ENCODE data around the gene ELMOD1.
A peak's percentile ranks its signal among the peaks of the same experiment; 100 is the strongest.

The ELMOD1 gene

GRCh38 chr11:107587306-107587979 is 3.5 kb upstream of the ELMOD1 start:
- DNase-seq: no peak

- DNase-seq: peak; percentile 31 to 36
These were observed 657 bp downstream of the ELMOD1 start for GRCh38 chr11:107591378-107592230.

- DNase-seq: peak in 1 of 2 experiments; percentile 9
These were observed 1.3 kb downstream of the ELMOD1 start for GRCh38 chr11:107592231-107592590.

- DNase-seq: no peak
These were observed 1.9 kb downstream of the ELMOD1 start for GRCh38 chr11:107592813-107593212.

- no peak for DNase-seq
These were observed 3.0 kb downstream of the ELMOD1 start for GRCh38 chr11:107593951-107594350.

GRCh38 chr11:107594736-107595135 is 3.8 kb downstream of the ELMOD1 start:
- DNase-seq: no peak

- peak in 1 of 2 experiments; percentile 15 for DNase-seq
These were observed 7.5 kb downstream of the ELMOD1 start for GRCh38 chr11:107598225-107599139.

- no peak for DNase-seq
These were observed 14.4 kb downstream of the ELMOD1 start for GRCh38 chr11:107605061-107606006.

GRCh38 chr11:107606141-107606540 is 15.2 kb downstream of the ELMOD1 start:
- no peak for DNase-seq

- DNase-seq: no peak
These were observed 17.9 kb downstream of the ELMOD1 start for GRCh38 chr11:107608809-107609208.

GRCh38 chr11:107609400-107610218 is 18.7 kb downstream of the ELMOD1 start:
- DNase-seq: no peak

- DNase-seq: no peak
These were observed 21.5 kb downstream of the ELMOD1 start for GRCh38 chr11:107612445-107612844.

GRCh38 chr11:107619926-107620325 is 29.0 kb downstream of the ELMOD1 start:
- DNase-seq: no peak

- DNase-seq: no peak
These were observed 30.1 kb downstream of the ELMOD1 start for GRCh38 chr11:107621081-107621480.

- DNase-seq: no peak
These were observed 32.2 kb downstream of the ELMOD1 start for GRCh38 chr11:107623183-107623582.

GRCh38 chr11:107624983-107625684 is 34.2 kb downstream of the ELMOD1 start:
- DNase-seq: no peak

- DNase-seq: no peak
These were observed 34.7 kb downstream of the ELMOD1 start for GRCh38 chr11:107625685-107625989.

GRCh38 chr11:107631043-107631442 is 40.1 kb downstream of the ELMOD1 start:
- no peak for DNase-seq

- no peak for DNase-seq
These were observed 41.0 kb downstream of the ELMOD1 start for GRCh38 chr11:107631931-107632330.

- no peak for DNase-seq
These were observed 55.8 kb downstream of the ELMOD1 start for GRCh38 chr11:107646783-107647182.

- no peak for DNase-seq
These were observed 57.3 kb downstream of the ELMOD1 start for GRCh38 chr11:107648242-107648641.

Data from activated CD4-positive, alpha-beta T cell treated with anti-CD3 and anti-CD28 coated beads, Interleukin-2, amount 50 U/mL, for 48 hours (primary cell).